ENCODE measurements around the gene CBX5.
"Not testable (repeated sequence)": the region's sequence is repeated elsewhere in the genome, so short reads cannot be mapped to it uniquely, and the experiment has no call there.

The CBX5 gene
- total RNA-seq = 79.4 to 120 (median 97.5) reads per million in 4 donors

- DNase-seq = peak; percentile 99 to 100 (median 99)
These were observed at the start of gene CBX5 for GRCh38 chr12:54279632-54280467. TSS of gene CBX5 (minus strand) at chr12:54280122. CDS start at chr12:54257650, 22,472 bp downstream.

- DNase-seq = no peak
These were observed 48.8 kb upstream of the CBX5 start for GRCh38 chr12:54328595-54329337.

- not testable (repeated sequence) for DNase-seq
These were observed 45.7 kb upstream of the CBX5 start for GRCh38 chr12:54325442-54326109.

GRCh38 chr12:54324617-54325441 is 44.9 kb upstream of the CBX5 start, which contains the start of gene COPZ1:
TSS of gene COPZ1 (plus strand) at chr12:54325131. CDS start at chr12:54325164, 33 bp downstream.
- peak; percentile 82 to 99 (median 91) for DNase-seq

GRCh38 chr12:54321363-54321762 is 41.4 kb upstream of the CBX5 start:
- DNase-seq = no peak

- DNase-seq = not testable (repeated sequence)
These were observed 32.4 kb upstream of the CBX5 start for GRCh38 chr12:54312309-54312708.

GRCh38 chr12:54311051-54311450 is 31.1 kb upstream of the CBX5 start:
- DNase-seq = no peak

GRCh38 chr12:54306925-54307741 is 27.2 kb upstream of the CBX5 start:
- DNase-seq = peak in 1 of 5 donors; percentile 63

- DNase-seq = no peak
These were observed 24.4 kb upstream of the CBX5 start for GRCh38 chr12:54304187-54304810.

- no peak for DNase-seq
These were observed 23.7 kb upstream of the CBX5 start for GRCh38 chr12:54303640-54304039.

- no peak for DNase-seq
These were observed 21.6 kb upstream of the CBX5 start for GRCh38 chr12:54301428-54302048.

- peak in 1 of 5 donors; percentile 29 for DNase-seq
These were observed 21.0 kb upstream of the CBX5 start, which contains the start of gene NFE2 for GRCh38 chr12:54300732-54301427. TSS of gene NFE2 (minus strand) at chr12:54301015. CDS start at chr12:54295248, 5,767 bp downstream.

- DNase-seq = no peak
These were observed 20.4 kb upstream of the CBX5 start for GRCh38 chr12:54300225-54300731.

GRCh38 chr12:54299515-54300224 is 19.7 kb upstream of the CBX5 start:
- no peak for DNase-seq

GRCh38 chr12:54298904-54299303 is 19.0 kb upstream of the CBX5 start:
- DNase-seq = no peak

GRCh38 chr12:54296393-54297099 is 16.6 kb upstream of the CBX5 start:
- no peak for DNase-seq

GRCh38 chr12:54294953-54295566 is 15.1 kb upstream of the CBX5 start:
- no peak for DNase-seq

Data from T-helper 1 cell (primary cell).